Right lobe of liver (tissue), 6 donors: ENCODE results near the gene CLDND1. TPM values are rescaled to one million over a fixed set of nuclear protein-coding genes. Genes with fewer than 3 reads are reported as not detected.

Experiments
- ATAC-seq, 4 donors: fragments of 200-7000 bp; cut with Tn5 transposase; one replicate each; pipeline ENCODE4 v1.9.1; 2020; ENCODE audit warnings: mild to moderate bottlenecking in 4 of 4, moderate library complexity in 4 of 4
- DNase-seq, 3 donors: peaks; one replicate each; pipeline ENCODE4 v3.0.0-alpha.2; 2020
- H3K27ac ChIP-seq, 3 donors: fragments of 200-600 bp; one replicate each; pipeline ENCODE4 v1.8.0; 2022
- H3K27me3 ChIP-seq, 2 donors: fragments of 200-600 bp; one replicate each; pipeline ENCODE4 v1.8.0; 2022
- H3K36me3 ChIP-seq, 4 donors: fragments of 200-600 bp; sonication (generic) in 1 of 4; one replicate each; pipeline versions ENCODE4 v1.5.1 to v1.8.0; 2017 to 2022; ENCODE audit warnings: control low read depth in 1 of 4
- H3K4me1 ChIP-seq, 4 donors: fragments of 200-600 bp; sonication (generic) in 1 of 4; one replicate each; pipeline versions ENCODE4 v1.5.1 to v1.8.0; 2017 to 2022; ENCODE audit warnings: control low read depth in 1 of 4
- H3K4me3 ChIP-seq, 3 donors: fragments of 200-600 bp; one replicate each; pipeline ENCODE4 v1.8.0; 2022
- H3K9me3 ChIP-seq, 4 donors: fragments of 200-600 bp; sonication (generic) in 1 of 4; one replicate each; pipeline versions ENCODE4 v1.5.1 to v1.8.0; 2017 to 2022; ENCODE audit warnings: control low read depth in 1 of 4
- POLR2A ChIP-seq: fragments of 450-650 bp; IDR thresholded peaks from one replicate; pipeline ENCODE4 v1.6.1; 2017; ENCODE audit warnings: antibody characterized with exemption, mild to moderate bottlenecking
- WGBS: methylation state at CpG from one replicate; pipeline ENCODE4 v1.1.6; 2018; ENCODE audit warnings: low coverage, low lambda C conversion rate; ENCODE audit not compliant: insufficient coverage; ENCODE audit errors: missing lambda C conversion rate; 5-methylcytosine and 5-hydroxymethylcytosine counted together
- intact Hi-C, 2 donors: fragments of 100-400 bp; cut with DNase I; formaldehyde crosslinking; loops; one replicate each; pipeline versions ENCODE4 v1.11.2 to v1.14.1; 2022
- total RNA-seq, 6 experiments: library from RNA; depleted of rRNA in 2 of 6; stranded (reverse); fragments of >200 nt in 2 of 6; fragmentation: NEBNext Ultra II Directional in 3 of 6; extraction: Animal tissue kit (Norgen Biotek cat#: 25700) in 3 of 6; gene quantifications; one replicate each; pipeline versions ENCODE4 v1.1.0 to v1.2.4, GENCODE V29; 2016 to 2023
- TF ChIP-seq, protein P1 (sequence below), 4 donors: fragments of 200-600 bp in 3 of 4; fragments of 450-650 bp in 1 of 4; IDR thresholded peaks; one replicate each; pipeline versions ENCODE4 v1.5.1 to v1.8.0; 2016 to 2022; ENCODE audit warnings: antibody characterized with exemption in 4 of 4, mild to moderate bottlenecking in 2 of 4
- donor health status: DM: no; HTN: yes; CAD: no.
- donor health status: DM: no; HTN: no; CAD: no.
- donor health status: DM: no; HTN: no; CAD: no.
- donor health status: DM: no; HTN: yes; CAD: no.
- donor health status: DM: no; HTN: yes; CAD: no.

CLDND1 gene
- total RNA-seq, 6 experiments from 2014 or later, result 26.1 to 44.8 (median 34.9) TPM

DNA sequence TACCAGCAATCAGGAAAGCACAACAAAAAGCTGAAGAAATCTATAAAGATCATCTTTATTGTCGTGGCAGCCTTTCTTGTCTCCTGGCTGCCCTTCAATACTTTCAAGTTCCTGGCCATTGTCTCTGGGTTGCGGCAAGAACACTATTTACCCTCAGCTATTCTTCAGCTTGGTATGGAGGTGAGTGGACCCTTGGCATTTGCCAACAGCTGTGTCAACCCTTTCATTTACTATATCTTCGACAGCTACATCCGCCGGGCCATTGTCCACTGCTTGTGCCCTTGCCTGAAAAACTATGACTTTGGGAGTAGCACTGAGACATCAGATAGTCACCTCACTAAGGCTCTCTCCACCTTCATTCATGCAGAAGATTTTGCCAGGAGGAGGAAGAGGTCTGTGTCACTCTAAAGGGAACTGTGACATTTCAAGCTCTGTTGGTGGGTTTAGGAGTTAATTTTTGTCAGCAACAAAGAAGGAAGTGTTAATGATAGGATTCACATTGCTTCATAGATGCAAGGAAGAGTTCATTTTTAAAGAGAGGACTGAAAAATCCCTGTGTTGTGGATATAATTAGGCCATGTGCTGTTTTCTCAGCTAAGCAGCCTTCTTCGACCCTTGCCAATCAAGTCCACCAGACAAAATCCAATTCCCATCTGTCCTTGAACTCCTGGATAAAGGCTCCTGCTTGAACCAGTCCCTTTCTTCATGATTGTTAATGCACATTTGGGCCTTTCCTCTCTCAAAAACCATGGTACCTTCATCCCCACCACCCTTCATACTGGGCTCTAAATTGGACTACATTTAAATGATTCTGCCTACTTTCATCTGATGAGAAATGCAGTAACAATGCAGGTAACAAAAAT lies 10.2 kb upstream of the CLDND1 start:
- H3K36me3 ChIP-seq, result no peaks in the 10 kb centered on the region
- H3K27ac ChIP-seq, result no peak overlapping the region
- no peaks in the 10 kb centered on the region for H3K27me3 ChIP-seq
- no peak for ATAC-seq
- H3K4me3 ChIP-seq, result no peak overlapping the region
- H3K4me1 ChIP-seq, result no peaks in the 10 kb centered on the region
- DNase-seq, result no peak
- 90% methylated on average over 6 of the region's 6 CpGs for WGBS
- intact Hi-C loops, result no loop called here
- H3K9me3 ChIP-seq, result no peaks in the 10 kb centered on the region
- TF ChIP-seq, protein P1, sequence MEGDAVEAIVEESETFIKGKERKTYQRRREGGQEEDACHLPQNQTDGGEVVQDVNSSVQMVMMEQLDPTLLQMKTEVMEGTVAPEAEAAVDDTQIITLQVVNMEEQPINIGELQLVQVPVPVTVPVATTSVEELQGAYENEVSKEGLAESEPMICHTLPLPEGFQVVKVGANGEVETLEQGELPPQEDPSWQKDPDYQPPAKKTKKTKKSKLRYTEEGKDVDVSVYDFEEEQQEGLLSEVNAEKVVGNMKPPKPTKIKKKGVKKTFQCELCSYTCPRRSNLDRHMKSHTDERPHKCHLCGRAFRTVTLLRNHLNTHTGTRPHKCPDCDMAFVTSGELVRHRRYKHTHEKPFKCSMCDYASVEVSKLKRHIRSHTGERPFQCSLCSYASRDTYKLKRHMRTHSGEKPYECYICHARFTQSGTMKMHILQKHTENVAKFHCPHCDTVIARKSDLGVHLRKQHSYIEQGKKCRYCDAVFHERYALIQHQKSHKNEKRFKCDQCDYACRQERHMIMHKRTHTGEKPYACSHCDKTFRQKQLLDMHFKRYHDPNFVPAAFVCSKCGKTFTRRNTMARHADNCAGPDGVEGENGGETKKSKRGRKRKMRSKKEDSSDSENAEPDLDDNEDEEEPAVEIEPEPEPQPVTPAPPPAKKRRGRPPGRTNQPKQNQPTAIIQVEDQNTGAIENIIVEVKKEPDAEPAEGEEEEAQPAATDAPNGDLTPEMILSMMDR (IDR thresholded peaks at IDR 0.05), result no peak
- TF ChIP-seq POLR2A, result no peak

DNA sequence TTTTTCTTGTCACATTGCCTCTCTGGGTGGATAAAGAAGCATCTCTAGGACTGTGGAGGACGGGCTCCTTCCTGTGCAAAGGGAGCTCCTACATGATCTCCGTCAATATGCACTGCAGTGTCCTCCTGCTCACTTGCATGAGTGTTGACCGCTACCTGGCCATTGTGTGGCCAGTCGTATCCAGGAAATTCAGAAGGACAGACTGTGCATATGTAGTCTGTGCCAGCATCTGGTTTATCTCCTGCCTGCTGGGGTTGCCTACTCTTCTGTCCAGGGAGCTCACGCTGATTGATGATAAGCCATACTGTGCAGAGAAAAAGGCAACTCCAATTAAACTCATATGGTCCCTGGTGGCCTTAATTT lies 9.6 kb upstream of the CLDND1 start:
- intact Hi-C loops, result no loop called here
- Histone ChIP-seq H3K27ac (no peak overlapping the region), H3K9me3 (no peaks in the 10 kb centered on the region), H3K36me3 (no peaks in the 10 kb centered on the region), H3K4me1 (no peaks in the 10 kb centered on the region), H3K4me3 (no peak overlapping the region), H3K27me3 (no peaks in the 10 kb centered on the region)
- whole genome bisulfite sequencing, result 85% methylated on average over 2 of the region's 5 CpGs
- peak in 1 of 4 donors; percentile 21 for ATAC-seq
- DNase-seq, result no peak
- TF ChIP-seq, protein P1 (IDR thresholded peaks at IDR 0.05), result no peak
- TF ChIP-seq POLR2A, result no peak

DNA sequence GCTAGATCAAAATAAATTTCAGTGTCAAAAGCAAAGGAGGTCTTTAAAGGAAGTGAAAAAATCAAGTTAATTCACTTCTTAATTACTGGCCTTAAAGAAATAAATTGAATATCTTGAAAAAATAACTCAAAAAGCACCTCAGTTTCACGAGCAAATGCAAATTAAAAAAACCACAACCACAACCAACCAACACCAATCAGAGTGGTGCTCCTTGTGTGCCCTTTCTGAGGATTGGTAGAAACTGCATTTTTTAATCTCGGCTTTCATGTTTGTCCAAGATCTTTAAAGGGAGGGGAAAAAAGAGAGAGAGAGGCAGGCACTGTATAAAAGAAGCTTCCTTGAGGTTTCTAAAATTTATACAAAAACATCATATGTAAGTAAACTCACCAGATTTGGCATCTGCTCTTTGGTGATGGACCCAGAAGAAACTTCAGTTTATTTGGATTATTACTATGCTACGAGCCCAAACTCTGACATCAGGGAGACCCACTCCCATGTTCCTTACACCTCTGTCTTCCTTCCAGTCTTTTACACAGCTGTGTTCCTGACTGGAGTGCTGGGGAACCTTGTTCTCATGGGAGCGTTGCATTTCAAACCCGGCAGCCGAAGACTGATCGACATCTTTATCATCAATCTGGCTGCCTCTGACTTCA lies 9.0 kb upstream of the CLDND1 start, which contains the start of gene GPR15:
TSS of gene GPR15 (plus strand) at position 357 of the 653 bp plus-strand sequence. CDS start at position 413, 56 bp downstream.
- Histone ChIP-seq H3K4me3 (no peak within 1 kb of the TSS), H3K9me3 (no peaks in the 10 kb centered on the region), H3K36me3 (no peaks in the 10 kb centered on the region), H3K27ac (no peak within 1 kb of the TSS), H3K4me1 (no peaks in the 10 kb centered on the region), H3K27me3 (no peaks in the 10 kb centered on the region)
- DNase-seq, result no peak
- no peak for TF ChIP-seq POLR2A
- TF ChIP-seq, protein P1 (IDR thresholded peaks at IDR 0.05), result no peak
- ATAC-seq, result no peak
- 71% methylated on average over 7 of the region's 7 CpGs for WGBS
- intact Hi-C loops, result no loop called here

DNA sequence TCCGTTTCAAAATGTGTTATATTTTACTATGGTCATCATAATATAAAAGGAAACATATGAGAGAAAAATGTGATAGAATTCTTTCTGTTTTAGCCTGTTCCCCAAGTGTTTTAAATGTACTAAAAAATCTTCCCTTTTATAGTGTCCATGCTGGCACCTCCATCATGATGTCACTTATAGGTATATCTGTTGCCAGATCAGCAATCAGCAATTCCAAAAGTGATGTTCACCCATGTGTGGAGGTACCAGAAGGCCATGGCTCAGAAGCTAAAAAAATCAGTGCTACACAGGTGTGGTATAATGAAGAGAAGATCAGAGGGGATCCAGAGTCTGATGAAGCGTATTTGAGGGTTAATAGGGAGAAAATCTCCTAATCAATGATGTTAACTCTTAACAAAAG lies 8.0 kb upstream of the CLDND1 start:
- 84% methylated on average over 2 of the region's 2 CpGs for WGBS
- intact Hi-C loops, result no loop called here
- Histone ChIP-seq H3K9me3 (no peaks in the 10 kb centered on the region), H3K27ac (no peak overlapping the region), H3K4me1 (no peaks in the 10 kb centered on the region), H3K4me3 (no peak overlapping the region), H3K27me3 (no peaks in the 10 kb centered on the region), H3K36me3 (no peaks in the 10 kb centered on the region)
- no peak for ATAC-seq
- TF ChIP-seq POLR2A, result no peak
- DNase-seq, result no peak

DNA sequence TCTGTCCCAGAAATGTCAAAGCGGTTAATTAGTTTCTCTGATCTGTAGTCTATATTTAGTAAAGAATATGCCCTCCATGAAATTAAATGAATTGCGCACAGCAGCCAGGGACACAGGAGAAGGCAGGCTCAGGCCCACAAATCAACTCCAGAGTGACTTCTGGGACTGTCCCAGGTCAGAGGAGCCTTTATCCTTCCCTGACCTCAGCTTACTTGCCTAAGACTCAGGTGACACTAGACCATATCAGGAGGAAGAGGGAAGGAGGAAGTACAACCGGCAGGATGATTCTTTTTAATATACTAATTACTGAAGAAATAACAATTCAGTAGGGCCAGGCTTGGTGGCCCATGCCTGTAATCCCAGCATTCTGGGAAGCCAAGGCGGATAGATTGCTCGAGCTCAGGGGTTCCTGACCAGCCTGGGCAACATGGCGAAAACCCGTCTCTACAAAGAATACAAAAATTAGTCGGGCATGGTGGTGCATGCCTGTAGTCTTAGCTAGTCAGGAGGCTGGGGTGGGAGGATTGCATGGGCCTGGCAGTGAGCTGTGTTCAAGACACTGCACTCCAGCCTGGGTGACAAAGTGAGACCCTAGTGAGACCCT lies 7.3 kb upstream of the CLDND1 start:
- H3K36me3 ChIP-seq, result no peaks in the 10 kb centered on the region
- H3K4me3 ChIP-seq, result no peak overlapping the region
- H3K9me3 ChIP-seq, result no peaks in the 10 kb centered on the region
- TF ChIP-seq POLR2A, result no peak
- TF ChIP-seq, protein P1 (IDR thresholded peaks at IDR 0.05), result no peak
- no peak for DNase-seq
- no peaks in the 10 kb centered on the region for H3K27me3 ChIP-seq
- intact Hi-C loops, result no loop called here
- H3K27ac ChIP-seq, result no peak overlapping the region
- H3K4me1 ChIP-seq, result no peaks in the 10 kb centered on the region
- 86% methylated on average over 4 of the region's 8 CpGs for WGBS
- ATAC-seq, result no peak
